Neural cell (in vitro differentiated cells): ENCODE measurements around the gene HOXA10. TPM values are rescaled to one million over a fixed set of nuclear protein-coding genes. Genes with fewer than 3 reads are reported as not detected.

ENCODE experiments used
- H2AFZ ChIP-seq: fragments of 200-600, 300-800 bp; sonication (generic), shearing (Covaris generic); 2 replicates; pipeline ENCODE4 v1.6.0; 2014; ENCODE audit warnings: low read depth, mild to moderate bottlenecking, antibody characterized with exemption, low read length, moderate library complexity
- H3F3A ChIP-seq: fragments of 200-600 bp; shearing (Covaris generic); 2 replicates; pipeline ENCODE4 v1.6.1; 2016; ENCODE audit warnings: mild to moderate bottlenecking, moderate library complexity, mixed read lengths, antibody characterized with exemption, low read length; ENCODE audit not compliant: insufficient read depth, poor library complexity, severe bottlenecking
- H3K27ac ChIP-seq: fragments of 200-600, 300-800 bp; sonication (generic), shearing (Covaris generic); 2 replicates; pipeline ENCODE4 v1.5.1; 2014; ENCODE audit warnings: mild to moderate bottlenecking, low read length, moderate library complexity
- H3K27me3 ChIP-seq: fragments of 300-800, 200-600 bp; sonication (generic), shearing (Covaris generic); 2 replicates; pipeline ENCODE4 v1.6.0; 2014; ENCODE audit warnings: mild to moderate bottlenecking, low read depth, low read length, moderate library complexity; ENCODE audit not compliant: insufficient read depth
- H3K36me3 ChIP-seq: fragments of 300-800, 200-600 bp; sonication (generic), shearing (Covaris generic); 2 replicates; pipeline ENCODE4 v1.5.1; 2014; ENCODE audit warnings: mild to moderate bottlenecking, antibody characterized with exemption, low read length, moderate library complexity; ENCODE audit not compliant: insufficient read depth
- H3K4me2 ChIP-seq: fragments of 300-800, 200-600 bp; sonication (generic), shearing (Covaris generic); 2 replicates; pipeline ENCODE4 v1.6.0; 2014; ENCODE audit warnings: mild to moderate bottlenecking, low read length
- H3K4me3 ChIP-seq: fragments of 300-800, 200-600 bp; sonication (generic), shearing (Covaris generic); 2 replicates; pipeline ENCODE4 v1.5.1; 2014; ENCODE audit warnings: mild to moderate bottlenecking, low read length, moderate library complexity
- H3K79me2 ChIP-seq: fragments of 200-600 bp; shearing (Covaris generic); replicated peaks from 2 replicates; pipeline ENCODE4 v1.6.0; 2014; ENCODE audit warnings: mild to moderate bottlenecking, low read length, moderate library complexity; ENCODE audit not compliant: insufficient read depth
- H3K9ac ChIP-seq: fragments of 300-800, 200-600 bp; sonication (generic), shearing (Covaris generic); 2 replicates; pipeline ENCODE4 v1.6.1; 2016; ENCODE audit warnings: mild to moderate bottlenecking, low read length, mixed read lengths
- H3K9me2 ChIP-seq: fragments of 200-600 bp; shearing (Covaris generic); 2 replicates; pipeline ENCODE4 v1.6.1; 2016; ENCODE audit warnings: mild to moderate bottlenecking, low read length, mixed read lengths; ENCODE audit not compliant: insufficient read depth
- H3K9me3 ChIP-seq: fragments of 200-600, 300-800 bp; sonication (generic), shearing (Covaris generic); 2 replicates; pipeline ENCODE4 v1.6.1; 2016; ENCODE audit warnings: mild to moderate bottlenecking, mixed run types, low read length, moderate library complexity, mixed read lengths
- H4K20me1 ChIP-seq: fragments of 200-600 bp; shearing (Covaris generic); 2 replicates; pipeline ENCODE4 v1.6.1; 2016; ENCODE audit warnings: mild to moderate bottlenecking, mixed run types; ENCODE audit not compliant: insufficient read depth
- EP300 ChIP-seq: fragments of 450-650 bp; conservative IDR thresholded peaks from 2 replicates; pipeline ENCODE4 v1.6.1; 2014; ENCODE audit warnings: antibody characterized with exemption, mild to moderate bottlenecking, moderate library complexity; ENCODE audit not compliant: poor library complexity, severe bottlenecking
- EZH2 ChIP-seq: fragments of 200-600, 300-800 bp; shearing (Covaris generic), sonication (generic); IDR thresholded peaks from 2 replicates; pipeline ENCODE4 v1.6.1; 2014; ENCODE audit warnings: antibody characterized with exemption, low read length, borderline replicate concordance, mild to moderate bottlenecking; ENCODE audit not compliant: insufficient read depth, poor library complexity, severe bottlenecking
- MXI1 ChIP-seq: fragments of 450-650 bp; conservative IDR thresholded peaks from 2 replicates; pipeline ENCODE4 v1.6.1; 2014; ENCODE audit warnings: antibody characterized with exemption, mild to moderate bottlenecking; ENCODE audit not compliant: poor library complexity, severe bottlenecking
- POLR2AphosphoS5 ChIP-seq: IDR thresholded peaks from 2 replicates; pipeline ENCODE4 v1.6.1; 2012
- RAD21 ChIP-seq: fragments of 450-650 bp; conservative IDR thresholded peaks from 2 replicates; pipeline ENCODE4 v1.6.1; 2014; ENCODE audit warnings: antibody characterized with exemption, mild to moderate bottlenecking, moderate library complexity
- REST ChIP-seq: IDR thresholded peaks from 2 replicates; pipeline ENCODE4 v1.6.1; 2012; ENCODE audit warnings: borderline replicate concordance
- SMC3 ChIP-seq: fragments of 450-650 bp; conservative IDR thresholded peaks from 2 replicates; pipeline ENCODE4 v1.6.1; 2014; ENCODE audit warnings: antibody characterized with exemption, mild to moderate bottlenecking, moderate library complexity; ENCODE audit not compliant: poor library complexity
- TAF1 ChIP-seq: IDR thresholded peaks from 2 replicates; pipeline ENCODE4 v1.6.1; 2012; ENCODE audit warnings: low read depth
- polyA plus RNA-seq: library from polyadenylated mRNA; depleted of rRNA; stranded (reverse); fragments of >200 nt; gene quantifications from 2 replicates; pipeline ENCODE4 v1.2.3, GENCODE V29; 2014
- small RNA-seq, 3 experiments: library from RNA; depleted of rRNA; stranded (forward); fragments of <200 nt; gene quantifications; one replicate each; pipeline ENCODE3, GENCODE V24; 2012
- TF ChIP-seq, protein P1 (sequence below): fragments of 450-650 bp; IDR thresholded peaks from 2 replicates; pipeline ENCODE4 v1.5.1; 2014; ENCODE audit warnings: antibody characterized with exemption, mild to moderate bottlenecking, moderate library complexity; ENCODE audit not compliant: poor library complexity, severe bottlenecking

The HOXA10 gene
- polyA plus RNA-seq, 1 donor from 2014 or later, result not detected

DNA sequence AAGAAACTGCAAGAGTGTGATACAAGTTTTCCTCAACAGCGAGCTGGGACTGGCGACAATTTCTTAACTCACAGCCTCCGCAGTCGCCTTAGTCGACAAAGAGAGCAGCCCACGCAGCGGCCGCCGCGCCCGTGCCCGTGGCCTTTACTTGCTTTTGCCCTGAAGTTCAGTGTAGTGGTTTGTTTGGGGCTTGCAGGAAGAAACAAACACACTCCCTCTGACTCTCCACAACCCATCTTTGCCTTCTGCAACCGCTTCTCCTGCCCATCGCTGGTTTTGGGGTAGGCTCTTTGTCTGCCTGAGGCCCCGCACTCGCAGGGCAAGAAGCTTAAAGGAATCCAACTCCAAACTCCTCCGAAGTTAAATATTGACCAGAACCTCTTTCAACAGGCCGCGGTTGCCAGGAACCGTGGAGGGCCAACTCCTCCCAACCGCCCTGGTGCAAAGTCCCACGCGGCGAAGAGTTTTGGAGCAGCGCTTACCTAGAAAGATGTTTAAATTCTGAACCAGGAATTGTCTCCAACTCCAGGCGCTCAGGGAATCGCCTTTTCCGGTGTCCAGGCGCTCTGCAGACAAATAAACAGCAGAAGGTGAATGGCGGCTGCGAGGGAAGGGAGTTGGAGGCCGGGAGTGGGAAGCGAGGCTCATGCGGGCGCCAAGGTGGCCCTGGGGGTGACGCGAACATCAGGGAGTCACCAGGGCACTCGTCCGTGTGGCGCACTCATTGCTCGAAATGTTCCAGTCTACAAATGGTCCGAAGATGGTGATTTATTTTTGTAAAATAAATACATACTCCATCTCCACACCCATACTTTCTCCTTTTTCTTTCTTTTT lies 51.8 kb downstream of the HOXA10 start:
- no peak overlapping the region for H3K27ac ChIP-seq
- no peaks in the 10 kb centered on the region for H3K36me3 ChIP-seq
- H3K9me3 ChIP-seq, result peaks cover 7% of the 10 kb centered on the region
- no peaks in the 10 kb centered on the region for H4K20me1 ChIP-seq
- peaks cover 100% of the 10 kb centered on the region for H3K27me3 ChIP-seq
- no peak overlapping the region for H3K4me2 ChIP-seq
- H3K9me2 ChIP-seq, result no peaks in the 10 kb centered on the region
- no peak overlapping the region for H3K9ac ChIP-seq
- TF ChIP-seq EZH2 (peak; percentile 72), RAD21 (no peak)
- H3K4me3 ChIP-seq, result no peak overlapping the region
- H3F3A ChIP-seq, result no peaks in the 10 kb centered on the region
- no peak overlapping the region for H2AFZ ChIP-seq
- H3K79me2 ChIP-seq, result no peaks in the 10 kb centered on the region

DNA sequence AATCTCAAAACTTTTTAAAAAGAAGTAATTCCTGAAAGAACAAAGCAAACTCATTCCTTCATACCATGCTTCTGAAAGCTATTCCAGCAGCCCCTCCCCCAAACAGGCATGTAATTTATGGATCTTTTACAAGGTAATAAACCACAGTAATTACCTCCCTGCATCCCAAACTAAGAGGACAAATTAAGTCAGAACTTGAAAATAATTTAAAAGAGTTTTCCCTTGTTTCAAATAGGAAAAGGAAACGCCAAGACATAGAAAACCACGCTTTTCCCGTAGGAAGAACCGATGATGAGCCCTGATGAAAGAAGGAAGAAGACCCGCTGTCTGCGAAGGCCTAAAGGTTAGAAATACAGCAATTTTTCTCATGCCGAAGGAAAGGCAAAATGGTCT lies 52.4 kb downstream of the HOXA10 start:
- Histone ChIP-seq H3K79me2 (no peaks in the 10 kb centered on the region), H3K27me3 (peaks cover 100% of the 10 kb centered on the region), H4K20me1 (no peaks in the 10 kb centered on the region), H3K9me3 (peaks cover 7% of the 10 kb centered on the region), H3K27ac (no peak overlapping the region), H3F3A (no peaks in the 10 kb centered on the region), H3K36me3 (no peaks in the 10 kb centered on the region), H3K9ac (no peak overlapping the region), H2AFZ (no peak overlapping the region), H3K4me2 (no peak overlapping the region), H3K9me2 (no peaks in the 10 kb centered on the region), H3K4me3 (no peak overlapping the region)
- TF ChIP-seq POLR2AphosphoS5 (no peak), REST (no peak), MXI1 (no peak), TAF1 (no peak), RAD21 (no peak), EZH2 (no peak), EP300 (no peak), SMC3 (no peak)
- TF ChIP-seq, protein P1, sequence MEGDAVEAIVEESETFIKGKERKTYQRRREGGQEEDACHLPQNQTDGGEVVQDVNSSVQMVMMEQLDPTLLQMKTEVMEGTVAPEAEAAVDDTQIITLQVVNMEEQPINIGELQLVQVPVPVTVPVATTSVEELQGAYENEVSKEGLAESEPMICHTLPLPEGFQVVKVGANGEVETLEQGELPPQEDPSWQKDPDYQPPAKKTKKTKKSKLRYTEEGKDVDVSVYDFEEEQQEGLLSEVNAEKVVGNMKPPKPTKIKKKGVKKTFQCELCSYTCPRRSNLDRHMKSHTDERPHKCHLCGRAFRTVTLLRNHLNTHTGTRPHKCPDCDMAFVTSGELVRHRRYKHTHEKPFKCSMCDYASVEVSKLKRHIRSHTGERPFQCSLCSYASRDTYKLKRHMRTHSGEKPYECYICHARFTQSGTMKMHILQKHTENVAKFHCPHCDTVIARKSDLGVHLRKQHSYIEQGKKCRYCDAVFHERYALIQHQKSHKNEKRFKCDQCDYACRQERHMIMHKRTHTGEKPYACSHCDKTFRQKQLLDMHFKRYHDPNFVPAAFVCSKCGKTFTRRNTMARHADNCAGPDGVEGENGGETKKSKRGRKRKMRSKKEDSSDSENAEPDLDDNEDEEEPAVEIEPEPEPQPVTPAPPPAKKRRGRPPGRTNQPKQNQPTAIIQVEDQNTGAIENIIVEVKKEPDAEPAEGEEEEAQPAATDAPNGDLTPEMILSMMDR, result no peak

Small RNA genes within 50 kb of the gene (small RNA-seq; reads per million reads assigned to genes)
- gene AC004080.5, result 0 reads per million in 3 experiments
- gene RF02140, result 0 reads per million in 3 experiments
- 0 reads per million in 3 experiments for gene RF02141

Other genes with a start within 250 kb of the HOXA10 start
- not detected in 2 replicates for gene HOXA1, start 78.3 kb downstream of the HOXA10 start, polyA plus RNA-seq
- not detected in 2 replicates for gene HOXA2, start 71.6 kb downstream of the HOXA10 start, polyA plus RNA-seq
- not detected in 2 replicates for gene HOXA4, start 43.6 kb downstream of the HOXA10 start, polyA plus RNA-seq
- gene HOXA5, start 30.6 kb downstream of the HOXA10 start, polyA plus RNA-seq, result not detected in 2 replicates
- not detected in 2 replicates for gene HOXA6, start 26.5 kb downstream of the HOXA10 start, polyA plus RNA-seq
- not detected in 2 replicates for gene HOXA3, start 21.7 kb downstream of the HOXA10 start, polyA plus RNA-seq
- gene HOXA7, start 17.6 kb downstream of the HOXA10 start, polyA plus RNA-seq, result not detected in 2 replicates
- not detected in 2 replicates for gene HOXA9, start 8.8 kb downstream of the HOXA10 start, polyA plus RNA-seq
- not detected in 2 replicates for gene HOXA11, start 10.9 kb upstream of the HOXA10 start, polyA plus RNA-seq
- gene HOXA13, start 25.8 kb upstream of the HOXA10 start, polyA plus RNA-seq, result not detected in 2 replicates
- not detected in 2 replicates for gene EVX1, start 68.5 kb upstream of the HOXA10 start, polyA plus RNA-seq